PC-9 (cell line): ENCODE measurements around the gene PHF19.

Experiments
- EZH2 ChIP-seq: fragments of 200-600 bp; sonication (generic); IDR thresholded peaks from 2 replicates; pipeline ENCODE4 v1.8.0; 2017; ENCODE audit warnings: antibody characterized with exemption, low read depth
- TF ChIP-seq, protein P1 (sequence below): fragments of 200-600 bp; sonication (generic); conservative IDR thresholded peaks from 2 replicates; pipeline ENCODE4 v1.6.1; 2017; ENCODE audit warnings: mixed run types, antibody characterized with exemption, mild to moderate bottlenecking, moderate library complexity

DNA sequence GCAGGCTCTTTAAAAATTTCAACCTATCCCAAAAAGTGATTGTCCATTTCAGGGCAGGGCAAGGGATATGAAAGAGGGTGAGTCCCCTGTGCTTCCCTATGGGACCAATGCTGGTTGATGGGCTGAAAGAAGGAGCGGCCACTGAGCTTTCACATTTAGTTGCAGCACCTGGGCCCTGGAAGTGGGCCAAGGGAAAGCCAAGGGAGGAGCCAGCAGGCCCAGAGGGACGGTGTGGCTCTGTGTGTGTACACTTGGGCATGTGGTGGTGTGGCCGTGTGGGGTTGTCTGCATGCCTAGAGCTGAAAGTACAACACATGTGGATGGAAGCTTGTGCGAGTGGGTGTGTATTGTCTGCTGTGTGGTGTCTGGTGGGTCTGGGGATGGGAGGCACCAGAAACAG is 20.3 kb downstream of the PHF19 start:
- TF ChIP-seq, protein P1, sequence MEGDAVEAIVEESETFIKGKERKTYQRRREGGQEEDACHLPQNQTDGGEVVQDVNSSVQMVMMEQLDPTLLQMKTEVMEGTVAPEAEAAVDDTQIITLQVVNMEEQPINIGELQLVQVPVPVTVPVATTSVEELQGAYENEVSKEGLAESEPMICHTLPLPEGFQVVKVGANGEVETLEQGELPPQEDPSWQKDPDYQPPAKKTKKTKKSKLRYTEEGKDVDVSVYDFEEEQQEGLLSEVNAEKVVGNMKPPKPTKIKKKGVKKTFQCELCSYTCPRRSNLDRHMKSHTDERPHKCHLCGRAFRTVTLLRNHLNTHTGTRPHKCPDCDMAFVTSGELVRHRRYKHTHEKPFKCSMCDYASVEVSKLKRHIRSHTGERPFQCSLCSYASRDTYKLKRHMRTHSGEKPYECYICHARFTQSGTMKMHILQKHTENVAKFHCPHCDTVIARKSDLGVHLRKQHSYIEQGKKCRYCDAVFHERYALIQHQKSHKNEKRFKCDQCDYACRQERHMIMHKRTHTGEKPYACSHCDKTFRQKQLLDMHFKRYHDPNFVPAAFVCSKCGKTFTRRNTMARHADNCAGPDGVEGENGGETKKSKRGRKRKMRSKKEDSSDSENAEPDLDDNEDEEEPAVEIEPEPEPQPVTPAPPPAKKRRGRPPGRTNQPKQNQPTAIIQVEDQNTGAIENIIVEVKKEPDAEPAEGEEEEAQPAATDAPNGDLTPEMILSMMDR, result no peak
- no peak for TF ChIP-seq EZH2
